ENCODE results near the gene TCEA3.

GRCh38 chr1:23403355-23403734, 21.2 kb downstream of the TCEA3 start:
- TF ChIP-seq HDAC2 (IDR thresholded peaks at IDR 0.05) (no peak), SMARCA5 (IDR thresholded peaks at IDR 0.05) (no peak), EZH2 (IDR thresholded peaks at IDR 0.05; ENCODE audit: borderline replicate concordance, control insufficient read depth, low read depth, low read length) (no peak), POLR2AphosphoS5 (IDR thresholded peaks at IDR 0.05; ENCODE audit: low read length) (no peak), TAF1 (IDR thresholded peaks at IDR 0.05; ENCODE audit: borderline replicate concordance, low read depth, low read length) (no peak), FOXM1 (IDR thresholded peaks at IDR 0.05; ENCODE audit: low read depth, low read length) (no peak), SMAD1 (IDR thresholded peaks at IDR 0.05; ENCODE audit: low read depth, partially characterized antibody) (no peak)
